Testis (tissue), 3 donors: ENCODE data around the gene AKAP14. TPM values are rescaled to one million over a fixed set of nuclear protein-coding genes. Genes with fewer than 3 reads are reported as not detected.

Experiments
- DNase-seq: peaks from one replicate; pipeline ENCODE4 v3.0.0-alpha.2; 2019
- H3K27ac ChIP-seq, 2 donors: fragments of 200-600 bp; sonication (generic); one replicate each; pipeline ENCODE4 v1.5.1; 2019
- H3K27me3 ChIP-seq: fragments of 200-600 bp; sonication (generic); one replicate; pipeline ENCODE4 v1.5.1; 2019
- H3K36me3 ChIP-seq: fragments of 200-600 bp; sonication (generic); one replicate; pipeline ENCODE4 v1.5.1; 2017; ENCODE audit warnings: low read depth; ENCODE audit errors: missing control alignments
- H3K4me1 ChIP-seq: fragments of 200-600 bp; sonication (generic); one replicate; pipeline ENCODE4 v1.5.1; 2019
- H3K4me3 ChIP-seq, 2 donors: fragments of 200-600 bp; sonication (generic); one replicate each; pipeline ENCODE4 v1.5.1; 2017 to 2019
- H3K9me3 ChIP-seq: fragments of 200-600 bp; sonication (generic); one replicate; pipeline ENCODE4 v1.5.1; 2017
- CTCF ChIP-seq, 3 experiments: fragments of 450-650 bp in 2 of 3; fragments of 200-600 bp in 1 of 3; sonication (generic) in 1 of 3; IDR thresholded peaks; one replicate each; pipeline ENCODE4 v1.5.1; 2016 to 2019; ENCODE audit warnings: antibody characterized with exemption in 3 of 3, mild to moderate bottlenecking in 2 of 3, moderate library complexity in 1 of 3
- POLR2A ChIP-seq: fragments of 450-650 bp; IDR thresholded peaks from one replicate; pipeline ENCODE4 v1.6.1; 2017; ENCODE audit warnings: antibody characterized with exemption, mild to moderate bottlenecking, moderate library complexity
- WGBS, 2 donors: methylation state at CpG; one replicate each; pipeline ENCODE4 v1.1.5; 2018; 5-methylcytosine and 5-hydroxymethylcytosine counted together
- intact Hi-C: fragments of 100-400 bp; cut with DNase I; formaldehyde crosslinking; loops from one replicate; pipeline ENCODE4 v1.15.1; 2023; ENCODE audit warnings: low total_unique reads
- polyA plus RNA-seq: library from polyadenylated mRNA; stranded (reverse); fragments of 350-450 nt; fragmentation: Illumina TruSeq; extraction: RNeasy Lipid Tissue Mini Kit (QIAGEN cat#74804); gene quantifications from one replicate; pipeline ENCODE4 v1.2.3, GENCODE V29; 2014; ENCODE audit warnings: low read depth, low replicate concordance; ENCODE audit not compliant: insufficient read depth
- total RNA-seq, 2 donors: library from RNA; depleted of rRNA; stranded (reverse); fragments of >200 nt; gene quantifications; one replicate each; pipeline ENCODE4 v1.2.3, GENCODE V29; 2016

The AKAP14 gene
- total and polyA plus RNA-seq, 3 donors from 2014 or later, result 24.0 to 63.8 (median 50.3) TPM

DNA sequence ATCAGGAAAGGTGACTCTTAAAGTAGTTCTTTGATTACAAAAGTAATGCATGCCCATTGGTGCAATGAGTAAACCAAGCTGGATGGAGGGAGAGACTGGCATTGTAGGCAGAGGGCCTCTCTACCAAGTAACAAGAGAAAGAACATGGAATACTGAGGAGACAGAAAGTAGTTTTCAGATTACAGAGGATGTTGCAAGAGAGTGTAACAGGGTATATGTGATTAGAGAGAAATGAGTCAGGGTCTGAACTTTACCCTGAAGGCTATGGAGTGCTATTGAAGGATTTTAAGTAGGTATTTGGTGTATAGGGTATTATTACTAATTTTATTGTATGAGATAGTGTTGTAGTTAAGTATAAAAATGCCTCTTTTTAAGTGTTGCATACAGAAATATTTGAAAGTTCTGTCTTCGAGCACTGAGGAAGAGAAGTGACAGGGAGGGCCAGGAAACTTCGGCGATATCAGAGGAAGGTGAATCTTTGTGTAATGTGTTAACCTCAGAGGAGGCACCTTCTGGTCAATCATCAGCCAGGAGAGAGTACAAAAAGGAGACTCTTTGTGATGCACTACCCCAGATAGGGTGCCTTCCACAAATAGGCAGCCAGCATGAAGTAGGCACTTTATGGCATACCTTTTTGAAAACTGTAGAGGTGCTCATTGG lies 39.7 kb downstream of the AKAP14 start:
- Histone ChIP-seq H3K4me1 (no peaks in the 10 kb centered on the region), H3K4me3 (no peak overlapping the region), H3K27me3 (no peaks in the 10 kb centered on the region), H3K27ac (no peak overlapping the region), H3K36me3 (no peaks in the 10 kb centered on the region), H3K9me3 (no peaks in the 10 kb centered on the region)
- intact Hi-C loops, result no loop called here
- no peak for DNase-seq
- WGBS, 2 donors, result 91 to 98% methylated on average over 3 of the region's 3 CpGs
- TF ChIP-seq CTCF (IDR thresholded peaks at IDR 0.05), result no peak
- no peak for TF ChIP-seq POLR2A

DNA sequence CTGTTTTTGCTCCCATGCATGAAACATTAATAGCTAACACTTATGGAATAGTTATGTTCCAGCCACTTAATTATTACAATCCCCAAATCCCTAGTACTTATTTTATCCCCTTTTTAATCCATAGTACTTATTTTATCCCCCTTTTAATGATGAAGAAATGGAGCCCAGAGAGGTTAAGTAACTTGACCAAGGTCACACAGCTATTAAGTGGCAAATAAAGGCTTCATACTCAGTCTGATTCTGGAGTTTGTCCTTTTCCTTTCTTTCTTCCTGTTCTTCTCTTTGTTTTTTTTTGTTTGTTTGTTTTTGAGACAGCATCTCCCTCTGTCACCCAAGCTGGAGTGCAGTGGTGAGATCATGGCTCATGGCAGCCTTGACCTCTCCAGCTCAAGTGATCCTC lies 45.6 kb downstream of the AKAP14 start:
- no peaks in the 10 kb centered on the region for H3K4me1 ChIP-seq
- no peaks in the 10 kb centered on the region for H3K9me3 ChIP-seq
- no peak overlapping the region for H3K27ac ChIP-seq
- no peaks in the 10 kb centered on the region for H3K27me3 ChIP-seq
- no peak overlapping the region for H3K4me3 ChIP-seq
- no peak for DNase-seq
- intact Hi-C loops, result no loop called here
- TF ChIP-seq CTCF (IDR thresholded peaks at IDR 0.05) (no peak), POLR2A (no peak)
- H3K36me3 ChIP-seq, result no peaks in the 10 kb centered on the region

GRCh38 chrX:119942173-119942819 lies 46.6 kb downstream of the AKAP14 start:
- Histone ChIP-seq H3K4me3 (peak overlapping the region; percentile 63 to 83), H3K9me3 (no peaks in the 10 kb centered on the region), H3K36me3 (no peaks in the 10 kb centered on the region), H3K27me3 (no peaks in the 10 kb centered on the region), H3K4me1 (no peaks in the 10 kb centered on the region), H3K27ac (peak overlapping the region in 1 of 2 donors; percentile 85)
- DNase-seq, result no peak
- no peak for TF ChIP-seq CTCF (IDR thresholded peaks at IDR 0.05)
- TF ChIP-seq POLR2A, result no peak
- intact Hi-C loops, result no loop called here
- WGBS, 2 donors, result 27 to 28% methylated on average over 11 to 13 of the region's 13 CpGs

- Histone ChIP-seq H3K4me3 (peak overlapping the region; percentile 63 to 83), H3K4me1 (no peaks in the 10 kb centered on the region), H3K36me3 (no peaks in the 10 kb centered on the region), H3K9me3 (no peaks in the 10 kb centered on the region), H3K27me3 (no peaks in the 10 kb centered on the region), H3K27ac (peak overlapping the region; percentile 85 to 89)
- WGBS, 2 donors, result 0% methylated on average over 13 to 14 of the region's 14 CpGs
- TF ChIP-seq CTCF (IDR thresholded peaks at IDR 0.05) (no peak), POLR2A (no peak)
- intact Hi-C loops, result no loop called here
- no peak for DNase-seq
These were observed 47.1 kb downstream of the AKAP14 start for GRCh38 chrX:119942831-119943184.
